HFF-Myc (cell line): ENCODE measurements around the gene POR.

Experiments used
- DNase-seq: peaks from one replicate; pipeline ENCODE4 v3.0.0-alpha.2; 2011; ENCODE audit warnings: low read depth; ENCODE audit errors: extremely low read depth
- H3K4me3 ChIP-seq: replicated peaks from 2 replicates; pipeline ENCODE4 v1.5.1; 2011; ENCODE audit warnings: low read depth, mild to moderate bottlenecking, control low read depth, low read length
- TF ChIP-seq, protein P1 (sequence below): IDR thresholded peaks from 2 replicates; pipeline ENCODE4 v1.5.1; 2012; ENCODE audit warnings: mild to moderate bottlenecking, low read depth, low read length, control low read depth; ENCODE audit errors: missing control alignments

Gene POR

DNA sequence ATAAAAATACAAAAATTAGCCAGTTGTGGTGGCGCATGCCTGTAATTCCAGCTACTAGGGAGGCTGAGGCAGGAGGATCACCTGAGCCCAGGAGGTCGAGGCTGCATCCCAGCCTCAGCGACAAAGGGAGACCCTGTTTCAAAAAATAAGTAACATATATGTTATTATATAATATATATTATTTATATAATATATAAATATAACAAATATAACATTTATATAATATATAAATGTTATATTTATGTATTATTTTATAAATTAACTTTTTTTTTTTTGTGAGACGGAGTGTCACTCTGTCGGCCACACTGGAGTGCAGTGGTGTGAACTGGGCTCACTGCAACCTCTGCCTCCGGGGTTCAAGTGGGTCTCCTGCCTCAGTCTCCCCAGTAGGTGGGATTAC is 1.5 kb upstream of the POR start:
- H3K4me3 ChIP-seq, result no peak overlapping the region
- TF ChIP-seq, protein P1, sequence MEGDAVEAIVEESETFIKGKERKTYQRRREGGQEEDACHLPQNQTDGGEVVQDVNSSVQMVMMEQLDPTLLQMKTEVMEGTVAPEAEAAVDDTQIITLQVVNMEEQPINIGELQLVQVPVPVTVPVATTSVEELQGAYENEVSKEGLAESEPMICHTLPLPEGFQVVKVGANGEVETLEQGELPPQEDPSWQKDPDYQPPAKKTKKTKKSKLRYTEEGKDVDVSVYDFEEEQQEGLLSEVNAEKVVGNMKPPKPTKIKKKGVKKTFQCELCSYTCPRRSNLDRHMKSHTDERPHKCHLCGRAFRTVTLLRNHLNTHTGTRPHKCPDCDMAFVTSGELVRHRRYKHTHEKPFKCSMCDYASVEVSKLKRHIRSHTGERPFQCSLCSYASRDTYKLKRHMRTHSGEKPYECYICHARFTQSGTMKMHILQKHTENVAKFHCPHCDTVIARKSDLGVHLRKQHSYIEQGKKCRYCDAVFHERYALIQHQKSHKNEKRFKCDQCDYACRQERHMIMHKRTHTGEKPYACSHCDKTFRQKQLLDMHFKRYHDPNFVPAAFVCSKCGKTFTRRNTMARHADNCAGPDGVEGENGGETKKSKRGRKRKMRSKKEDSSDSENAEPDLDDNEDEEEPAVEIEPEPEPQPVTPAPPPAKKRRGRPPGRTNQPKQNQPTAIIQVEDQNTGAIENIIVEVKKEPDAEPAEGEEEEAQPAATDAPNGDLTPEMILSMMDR, result no peak
- DNase-seq, result no peak

DNA sequence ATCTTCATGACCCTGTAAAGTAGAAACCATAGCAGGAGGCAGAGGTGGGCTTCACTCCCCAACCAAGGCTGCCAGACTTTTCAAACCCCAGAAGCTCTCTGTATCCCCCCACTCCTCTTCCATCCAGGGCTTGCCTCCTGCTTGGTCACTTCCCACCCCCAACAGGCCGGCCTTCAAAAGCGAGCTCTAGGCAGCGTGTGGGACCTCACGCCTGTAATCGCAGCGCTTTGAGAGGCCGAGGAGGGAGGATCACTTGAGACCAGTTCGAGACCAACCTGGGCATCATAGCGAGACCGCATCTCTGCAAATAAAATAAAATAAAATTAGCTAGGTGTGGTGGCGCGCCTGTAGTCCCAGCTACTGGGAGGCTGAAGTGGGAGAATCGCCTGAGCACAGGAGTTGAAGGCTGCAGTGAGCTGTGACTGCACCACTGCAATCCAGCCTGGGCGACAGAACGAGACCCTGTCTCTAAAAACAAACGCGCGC is 743 bp upstream of the POR start:
- DNase-seq, result no peak
- H3K4me3 ChIP-seq, result peak overlapping the region; percentile 90
- TF ChIP-seq, protein P1, result no peak

DNA sequence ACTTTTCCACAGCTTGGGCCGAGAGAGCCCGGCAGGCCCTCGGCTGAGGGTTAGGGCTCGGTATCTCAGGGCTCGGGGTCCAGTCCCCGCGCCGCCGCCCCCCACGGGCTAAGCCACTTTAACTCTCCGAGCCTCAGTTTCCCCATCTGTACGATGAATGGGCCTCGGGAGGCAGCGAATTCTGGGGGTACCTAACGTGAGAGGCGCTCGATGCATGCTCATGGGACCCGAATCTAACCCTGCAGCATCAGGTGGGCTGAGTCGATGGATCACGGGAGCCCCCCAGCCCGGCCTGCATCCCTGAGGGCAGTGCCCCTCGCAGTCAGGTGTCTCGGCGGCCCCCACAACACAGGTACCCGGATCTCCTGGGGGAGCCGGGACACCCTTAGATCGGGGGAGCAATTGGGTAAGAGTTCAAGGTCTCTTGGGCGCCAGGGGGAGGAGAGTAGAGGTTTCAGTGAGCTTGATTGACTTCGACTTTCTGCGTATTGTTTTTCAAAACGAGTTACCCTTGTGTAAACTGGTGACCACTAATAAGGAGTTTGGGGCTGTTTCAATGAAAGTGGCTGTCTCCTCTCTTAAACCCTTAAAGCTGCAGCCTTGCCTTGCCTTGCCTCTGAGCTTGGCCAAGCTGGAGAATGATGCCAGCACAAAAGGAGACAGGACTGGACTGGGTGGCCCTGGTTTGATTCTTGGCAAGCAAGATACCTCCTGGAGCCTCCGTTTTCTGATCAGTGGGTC is 631 bp downstream of the POR start:
- H3K4me3 ChIP-seq, result peak overlapping the region; percentile 90
- no peak for DNase-seq
- TF ChIP-seq, protein P1, result no peak

DNA sequence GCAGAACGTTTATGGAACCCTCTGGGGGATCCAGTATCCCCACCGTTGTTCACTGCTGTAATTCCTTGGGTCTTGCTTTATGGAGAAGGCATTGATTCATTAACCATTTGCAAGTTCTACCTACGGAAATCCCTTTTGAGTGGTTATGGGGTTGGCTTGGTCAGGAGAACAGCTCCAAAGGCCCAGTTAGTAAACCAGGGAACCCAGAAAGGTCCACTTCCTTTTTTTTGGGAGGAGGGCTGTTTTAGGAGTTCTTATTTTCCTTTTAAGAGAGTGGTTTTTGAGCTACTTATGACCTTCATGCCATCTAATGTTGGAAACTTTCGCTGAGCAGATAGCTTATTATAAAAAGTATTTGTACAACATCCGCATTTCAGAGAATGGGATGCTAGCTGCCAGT is 1.3 kb downstream of the POR start:
- TF ChIP-seq, protein P1, result no peak
- peak overlapping the region; percentile 90 for H3K4me3 ChIP-seq
- DNase-seq, result no peak

DNA sequence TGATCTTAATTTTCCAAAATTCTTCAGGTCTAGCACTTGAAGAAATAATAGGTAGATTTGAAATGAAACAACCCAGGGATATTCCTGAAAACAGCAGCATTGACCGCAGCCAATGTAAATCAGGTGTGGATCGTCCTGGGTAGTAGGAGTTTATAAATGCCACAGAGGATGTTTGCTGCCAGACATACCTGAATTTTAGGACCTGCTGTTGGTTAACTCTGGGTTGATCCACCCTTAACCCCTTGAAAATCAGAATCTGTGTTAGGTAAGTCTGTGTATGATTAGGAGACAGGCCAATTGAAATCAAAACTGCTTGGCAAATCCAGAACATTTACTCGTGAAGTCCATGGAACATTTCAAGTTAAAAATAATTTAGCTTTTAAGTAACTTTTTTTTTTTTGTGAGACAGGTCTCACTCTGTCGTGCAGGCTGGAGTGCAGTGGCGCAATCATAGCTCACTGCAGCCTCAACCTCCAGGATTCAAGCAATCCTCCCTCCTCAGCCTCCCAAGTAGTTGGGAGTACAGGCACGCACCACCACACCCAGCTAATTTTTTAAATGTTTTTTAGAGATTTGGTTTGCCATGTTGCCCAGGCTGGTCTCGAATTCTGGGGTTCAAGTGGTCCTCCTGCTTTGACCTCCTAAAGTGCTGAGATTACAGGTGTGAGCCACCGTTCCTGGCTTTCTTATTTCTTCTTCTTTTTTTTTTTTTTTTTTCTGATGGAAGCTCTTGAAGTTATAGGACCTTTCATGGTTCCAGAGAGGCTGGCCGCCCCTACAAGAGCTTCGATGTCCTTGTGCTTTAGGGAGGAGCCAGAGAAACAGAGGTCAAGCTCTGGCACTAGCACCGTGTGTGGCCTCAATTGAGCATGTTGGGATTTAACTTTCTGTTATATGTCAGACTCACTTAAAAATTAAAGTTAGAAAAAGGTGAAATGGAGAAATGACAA is 2.0 kb downstream of the POR start:
- TF ChIP-seq, protein P1, result no peak
- no peak overlapping the region; the same call in 1 of the 2 replicates for H3K4me3 ChIP-seq

DNA sequence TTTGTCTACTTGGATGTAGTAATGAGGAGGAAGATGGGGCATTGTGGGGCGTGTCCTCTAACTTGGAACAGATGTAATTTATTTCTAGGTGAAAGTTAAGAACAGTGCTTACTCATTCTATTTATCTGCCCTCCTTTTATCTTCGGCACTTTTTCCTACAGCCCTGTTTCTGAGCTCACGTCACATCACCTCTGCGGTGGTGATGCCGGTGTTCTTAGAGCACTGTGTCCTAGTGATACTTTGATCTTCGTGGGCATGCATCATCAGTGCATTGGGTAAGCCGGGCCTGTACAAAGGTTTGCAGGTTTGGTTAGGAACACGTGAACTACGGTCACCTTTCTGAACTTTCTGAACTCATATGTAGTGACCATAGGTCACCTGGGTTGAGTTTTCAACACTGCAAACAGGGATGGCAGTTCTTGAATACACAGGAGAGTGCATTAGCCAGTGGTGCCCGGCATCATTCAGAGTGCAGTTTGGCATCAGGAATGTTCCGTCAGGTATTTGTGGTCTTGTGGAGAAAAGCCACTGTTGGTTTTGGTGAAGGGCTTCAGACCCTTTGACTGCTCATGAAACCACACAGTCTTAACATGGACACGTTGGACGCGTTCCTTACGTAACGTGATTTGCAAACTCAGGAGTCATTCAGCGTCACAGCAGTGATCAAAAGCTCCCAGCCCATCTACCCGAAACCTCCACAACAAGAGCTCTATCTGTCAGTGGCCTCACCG is 5.6 kb downstream of the POR start:
- no peak for DNase-seq
- TF ChIP-seq, protein P1, result no peak
- no peak overlapping the region for H3K4me3 ChIP-seq

More for the DNA sequence above, 2.0 kb downstream of the POR start:
- DNase-seq, result no peak
